Mesenchymal stem cell (in vitro differentiated cells and primary cell): ENCODE data around the gene DNAH3.

Source experiments
- DNase-seq: peaks from one replicate; pipeline ENCODE4 v3.0.0-alpha.2; 2013
- H2AFZ ChIP-seq: one replicate; pipeline ENCODE4 v1.6.1; 2013; ENCODE audit warnings: low read depth, mild to moderate bottlenecking, control low read depth, inconsistent platforms, low read length, moderate library complexity
- H2AK5ac ChIP-seq: 2 replicates; pipeline ENCODE4 v1.6.1; 2013; ENCODE audit warnings: low read length, moderate library complexity, mild to moderate bottlenecking, inconsistent platforms; ENCODE audit not compliant: severe bottlenecking
- H2BK120ac ChIP-seq: one replicate; pipeline ENCODE4 v1.6.1; 2013; ENCODE audit warnings: low read depth, mild to moderate bottlenecking, inconsistent platforms, low read length, moderate library complexity
- H2BK12ac ChIP-seq, 2 experiments: one replicate each; pipeline ENCODE4 v1.6.1; 2013; ENCODE audit warnings: inconsistent platforms in 2 of 2, low read length in 2 of 2, mild to moderate bottlenecking in 2 of 2, moderate library complexity in 2 of 2, control low read depth in 1 of 2
- H2BK15ac ChIP-seq: one replicate; pipeline ENCODE4 v1.6.1; 2013; ENCODE audit warnings: mild to moderate bottlenecking, low read depth, inconsistent platforms; ENCODE audit not compliant: poor library complexity, severe bottlenecking
- H2BK5ac ChIP-seq: 2 replicates; pipeline ENCODE4 v1.6.1; 2013; ENCODE audit warnings: low read depth, mild to moderate bottlenecking, low read length, control low read depth, inconsistent platforms; ENCODE audit not compliant: poor library complexity, severe bottlenecking
- H3K14ac ChIP-seq, 2 experiments: one replicate each; pipeline ENCODE4 v1.6.1; 2013; ENCODE audit warnings: inconsistent platforms in 2 of 2, low read length in 2 of 2, control low read depth in 1 of 2, mild to moderate bottlenecking in 1 of 2, moderate library complexity in 1 of 2
- H3K18ac ChIP-seq, 2 experiments: one replicate each; pipeline ENCODE4 v1.6.1; 2013; ENCODE audit warnings: inconsistent platforms in 2 of 2, low read length in 2 of 2, control low read depth in 1 of 2, low read depth in 1 of 2, mild to moderate bottlenecking in 1 of 2
- H3K23ac ChIP-seq, 2 experiments: one replicate each; pipeline ENCODE4 v1.6.1; 2013; ENCODE audit warnings: inconsistent platforms in 2 of 2, low read length in 2 of 2, mild to moderate bottlenecking in 2 of 2, moderate library complexity in 2 of 2, control low read depth in 1 of 2
- H3K27ac ChIP-seq: 2 replicates; pipeline ENCODE4 v1.5.1; 2013; ENCODE audit warnings: mild to moderate bottlenecking, moderate library complexity, low read length, control low read depth, inconsistent platforms; ENCODE audit not compliant: poor library complexity, severe bottlenecking
- H3K27me3 ChIP-seq, 2 experiments: 2 replicates each; pipeline versions ENCODE4 v1.6.1 to v1.7.0; 2013; ENCODE audit warnings: low read length in 2 of 2, mild to moderate bottlenecking in 2 of 2, moderate library complexity in 2 of 2, control low read depth in 1 of 2, inconsistent platforms in 1 of 2; ENCODE audit not compliant: control insufficient read depth in 1 of 2, insufficient read depth in 1 of 2
- H3K36me3 ChIP-seq, 2 experiments: 2 replicates each; pipeline versions ENCODE4 v1.6.1 to v1.7.0; 2013; ENCODE audit warnings: low read length in 2 of 2, control low read depth in 1 of 2, inconsistent platforms in 1 of 2, low read depth in 1 of 2, mild to moderate bottlenecking in 1 of 2; ENCODE audit not compliant: insufficient read depth in 2 of 2, control insufficient read depth in 1 of 2
- H3K4ac ChIP-seq, 2 experiments: one replicate each; pipeline ENCODE4 v1.6.1; 2013; ENCODE audit warnings: inconsistent platforms in 2 of 2, low read length in 2 of 2, mild to moderate bottlenecking in 2 of 2, moderate library complexity in 2 of 2, control low read depth in 1 of 2, low read depth in 1 of 2
- H3K4me1 ChIP-seq: 2 replicates; pipeline ENCODE4 v1.6.1; 2013; ENCODE audit warnings: low read depth, low read length, control low read depth; ENCODE audit not compliant: control insufficient read depth, insufficient read depth
- H3K4me2 ChIP-seq: 2 replicates; pipeline ENCODE4 v1.6.1; 2013; ENCODE audit warnings: low read length, mild to moderate bottlenecking, inconsistent platforms; ENCODE audit not compliant: poor library complexity, severe bottlenecking
- H3K4me3 ChIP-seq, 2 experiments: 2 replicates each; pipeline versions ENCODE4 v1.5.1 to v1.7.0; 2013; ENCODE audit warnings: low read length in 2 of 2, mild to moderate bottlenecking in 2 of 2, control low read depth in 1 of 2, low read depth in 1 of 2; ENCODE audit not compliant: insufficient read depth in 1 of 2
- H3K79me1 ChIP-seq: replicated peaks from 2 replicates; pipeline ENCODE4 v1.6.1; 2013; ENCODE audit warnings: mild to moderate bottlenecking, control low read depth, low read length, inconsistent platforms; ENCODE audit not compliant: poor library complexity, severe bottlenecking
- H3K9ac ChIP-seq: 2 replicates; pipeline ENCODE4 v1.7.0; 2013; ENCODE audit warnings: mild to moderate bottlenecking, low read length, moderate library complexity
- H3K9me3 ChIP-seq: 2 replicates; pipeline ENCODE4 v1.7.0; 2013; ENCODE audit warnings: mild to moderate bottlenecking, low read length; ENCODE audit not compliant: control insufficient read depth
- H4K8ac ChIP-seq: one replicate; pipeline ENCODE4 v1.6.1; 2013; ENCODE audit warnings: inconsistent platforms, mild to moderate bottlenecking, low read length, moderate library complexity
- H4K91ac ChIP-seq: one replicate; pipeline ENCODE4 v1.6.1; 2013; ENCODE audit warnings: mild to moderate bottlenecking, low read length, inconsistent platforms
- WGBS: methylation state at CpG from one replicate; pipeline ENCODE4 v1.1.7; 2013; ENCODE audit warnings: mixed read lengths; 5-methylcytosine and 5-hydroxymethylcytosine counted together

The DNAH3 gene

DNA sequence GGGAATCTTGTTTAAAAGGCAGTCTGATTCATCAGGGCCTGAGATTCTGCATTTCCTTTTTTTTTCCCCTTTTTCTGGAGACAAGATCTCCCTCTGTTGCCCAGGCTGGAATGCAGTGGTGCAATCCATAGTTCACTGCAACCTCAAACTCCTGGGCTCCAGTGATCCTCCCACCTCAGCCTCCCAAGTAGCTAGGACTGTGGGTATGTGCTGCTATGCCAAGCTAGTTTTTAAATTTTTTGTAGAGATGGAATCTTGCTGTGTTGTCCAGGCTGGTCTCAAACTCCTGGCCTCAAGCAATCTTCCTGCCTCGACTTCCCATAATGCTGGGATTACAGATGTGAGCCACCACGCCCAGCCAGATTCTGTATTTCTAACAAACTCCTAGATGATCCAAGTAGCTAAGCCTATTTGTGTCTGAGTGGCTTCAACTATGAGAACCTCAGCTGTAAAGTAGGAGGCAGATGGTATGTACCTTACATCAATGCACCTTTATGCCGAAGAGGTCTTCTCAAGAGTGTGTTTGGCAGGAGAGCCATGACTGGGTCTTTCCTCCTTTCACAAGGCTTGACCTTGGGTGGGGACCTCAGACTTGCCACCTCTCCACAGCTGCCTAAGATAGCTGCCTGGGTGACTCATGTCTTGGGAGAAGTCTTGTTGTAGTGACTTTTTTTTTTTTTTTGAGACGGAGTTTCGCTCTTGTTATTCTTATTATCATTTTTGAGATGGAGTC lies 18.8 kb upstream of the DNAH3 start:
- Histone ChIP-seq H3K9ac (no peak overlapping the region), H3K4ac (no peak overlapping the region), H4K91ac (no peak overlapping the region), H3K27ac (no peak overlapping the region), H3K14ac (no peak overlapping the region), H2BK120ac (no peak overlapping the region), H2BK5ac (no peak overlapping the region), H3K79me1 (peaks cover 3% of the 10 kb centered on the region), H2BK15ac (no peak overlapping the region), H3K4me2 (no peak overlapping the region), H4K8ac (no peak overlapping the region), H2AK5ac (no peak overlapping the region), H3K4me1 (peaks cover 14% of the 10 kb centered on the region), H3K23ac (no peak overlapping the region), H3K4me3 (no peak overlapping the region), H3K9me3 (no peaks in the 10 kb centered on the region), H2BK12ac (no peak overlapping the region), H3K18ac (no peak overlapping the region), H3K27me3 (no peaks in the 10 kb centered on the region), H3K36me3 (peaks cover 35 to 75% of the 10 kb centered on the region in 2 experiments), H2AFZ (no peak overlapping the region)
- WGBS = 100% methylated on average over 3 of the region's 5 CpGs
- DNase-seq = peak; percentile 61

GRCh38 chr16:21167929-21168602 lies 17.4 kb upstream of the DNAH3 start:
- Histone ChIP-seq H3K18ac (no peak overlapping the region), H3K9me3 (no peaks in the 10 kb centered on the region), H4K91ac (no peak overlapping the region), H3K14ac (no peak overlapping the region), H2BK120ac (no peak overlapping the region), H4K8ac (no peak overlapping the region), H3K4ac (no peak overlapping the region), H3K23ac (no peak overlapping the region), H2BK5ac (no peak overlapping the region), H3K79me1 (peaks cover 6% of the 10 kb centered on the region), H3K27me3 (no peaks in the 10 kb centered on the region), H3K4me1 (peaks cover 17% of the 10 kb centered on the region), H3K9ac (no peak overlapping the region), H3K4me3 (no peak overlapping the region), H2AFZ (no peak overlapping the region), H3K4me2 (no peak overlapping the region), H2BK12ac (no peak overlapping the region), H3K36me3 (peaks cover 34 to 73% of the 10 kb centered on the region in 2 experiments), H2AK5ac (no peak overlapping the region), H2BK15ac (no peak overlapping the region), H3K27ac (no peak overlapping the region)
- WGBS = 98% methylated on average over 12 of the region's 12 CpGs
- DNase-seq = no peak

DNA sequence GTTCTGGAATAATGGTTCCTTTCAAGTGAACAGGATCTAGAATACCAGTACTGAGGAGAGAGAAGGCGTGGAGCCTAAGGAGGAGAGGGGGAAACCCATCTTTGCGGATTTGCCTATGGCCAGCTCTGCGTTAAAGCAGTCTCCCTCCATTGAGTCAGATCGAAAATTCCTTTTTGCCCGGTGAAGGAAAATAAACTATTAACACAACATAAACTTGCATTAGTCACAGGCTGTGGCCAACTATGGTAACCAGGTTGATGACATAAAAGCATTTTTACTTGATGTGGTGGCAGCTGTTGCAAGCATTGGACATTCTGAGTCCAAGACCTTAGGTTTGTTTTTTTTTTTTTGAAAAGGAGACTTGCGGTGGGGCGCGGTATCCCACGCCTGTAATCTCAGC lies 16.7 kb upstream of the DNAH3 start:
- H2AK5ac ChIP-seq = no peak overlapping the region
- H3K9me3 ChIP-seq = no peaks in the 10 kb centered on the region
- no peak overlapping the region for H4K91ac ChIP-seq
- no peak overlapping the region for H2BK15ac ChIP-seq
- no peaks in the 10 kb centered on the region for H3K27me3 ChIP-seq
- no peak overlapping the region for H3K4me3 ChIP-seq
- no peak overlapping the region for H2BK120ac ChIP-seq
- H2BK5ac ChIP-seq = no peak overlapping the region
- H3K14ac ChIP-seq = no peak overlapping the region
- no peak overlapping the region for H4K8ac ChIP-seq
- H3K4me2 ChIP-seq = no peak overlapping the region
- H3K18ac ChIP-seq = no peak overlapping the region
- peaks cover 18% of the 10 kb centered on the region for H3K4me1 ChIP-seq
- peaks cover 4% of the 10 kb centered on the region for H3K79me1 ChIP-seq
- H3K23ac ChIP-seq = no peak overlapping the region
- no peak overlapping the region for H2AFZ ChIP-seq
- peak; percentile 90 for DNase-seq
- WGBS = 47% methylated on average over 8 of the region's 9 CpGs
- peaks cover 29 to 71% of the 10 kb centered on the region in 2 experiments for H3K36me3 ChIP-seq
- peak overlapping the region; percentile 39 for H3K27ac ChIP-seq
- H3K9ac ChIP-seq = peak overlapping the region; percentile 5
- no peak overlapping the region for H3K4ac ChIP-seq
- no peak overlapping the region for H2BK12ac ChIP-seq

DNA sequence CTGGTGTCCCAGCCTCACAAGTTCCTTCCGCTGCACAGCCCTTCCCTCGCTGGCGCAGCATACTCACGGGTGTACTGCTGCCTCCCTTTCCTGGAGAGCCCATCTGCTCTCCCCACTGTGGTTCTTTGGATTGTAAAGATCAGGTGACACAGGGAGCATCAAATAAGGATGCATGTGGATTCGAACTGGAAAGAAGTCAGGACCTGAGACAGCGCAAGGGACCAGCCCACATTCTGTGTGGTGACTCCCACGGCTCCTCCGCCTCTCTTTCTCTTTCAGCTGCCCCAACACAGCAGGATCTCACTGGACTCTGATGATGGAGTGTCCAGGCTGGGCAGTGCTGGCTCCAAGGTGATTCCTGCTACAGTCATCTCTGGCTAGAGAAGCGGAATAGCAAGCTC lies 15.9 kb upstream of the DNAH3 start:
- no peak overlapping the region for H2AFZ ChIP-seq

More for the DNA sequence above, 15.9 kb upstream of the DNAH3 start:
- Histone ChIP-seq H2AK5ac (no peak overlapping the region), H3K4ac (no peak overlapping the region), H3K79me1 (peaks cover 4% of the 10 kb centered on the region), H2BK120ac (no peak overlapping the region), H3K4me3 (no peak overlapping the region), H2BK12ac (no peak overlapping the region), H2BK15ac (no peak overlapping the region), H3K4me2 (no peak overlapping the region), H3K36me3 (peaks cover 22 to 69% of the 10 kb centered on the region in 2 experiments), H4K91ac (no peak overlapping the region), H3K23ac (no peak overlapping the region), H3K18ac (no peak overlapping the region), H3K27me3 (no peaks in the 10 kb centered on the region), H3K9me3 (no peaks in the 10 kb centered on the region), H3K4me1 (peaks cover 18% of the 10 kb centered on the region), H3K9ac (no peak overlapping the region), H3K27ac (no peak overlapping the region), H3K14ac (no peak overlapping the region), H2BK5ac (no peak overlapping the region), H4K8ac (no peak overlapping the region)
- DNase-seq = peak; percentile 28
- WGBS = 92% methylated on average over 9 of the region's 9 CpGs
